A549 (cell line): Measurements from ENCODE around the gene CLASP1. TPM values are rescaled to one million over a fixed set of nuclear protein-coding genes. Genes with fewer than 3 reads are reported as not detected.

Experiments
- ATAC-seq, 2 experiments: fragments of 200-7000 bp in 1 of 2; fragments of >200 bp in 1 of 2; cut with Nextera tagmentation in 1 of 2; cut with Tn5 transposase in 1 of 2; 3 replicates each; pipeline versions ENCODE4 v1.8.0 to v1.9.1; 2018 to 2020; ENCODE audit warnings: mild to moderate bottlenecking in 1 of 2, moderate library complexity in 1 of 2
- CTCF ChIA-PET: fragments of 300-600 bp; sonication (Branson Sonifier 250); formaldehyde crosslinking; extraction: SDS; loops from one replicate; lab custom pipeline; 2021; ENCODE audit warnings: antibody characterized with exemption, inconsistent platforms; lab: Yijun Ruan, JAX
- POLR2A ChIA-PET: fragments of 350-600 bp; formaldehyde crosslinking; extraction: SDS; loops from one replicate; lab custom pipeline; 2021; ENCODE audit warnings: antibody characterized with exemption, inconsistent platforms; lab: Yijun Ruan, JAX
- DNase-seq, 2 experiments: peaks; one replicate each; pipeline versions ENCODE4 v3.0.0 to v3.0.0-alpha.2; 2011 to 2016; ENCODE audit warnings: low read depth in 1 of 2, low spot score in 1 of 2
- FAIRE-seq: peaks from 2 replicates; lab custom pipeline; 2011; peaks lifted over from hg19 to GRCh38; lab: Jason Lieb, UNC
- H3K27ac ChIP-seq, 2 experiments: fragments of >200 bp; sonication (Bioruptor Twin); formaldehyde crosslinking; 3 replicates each; pipeline ENCODE4 v1.5.1; 2016 to 2017
- H3K4me1 ChIP-seq: fragments of >200 bp; sonication (Bioruptor Twin); formaldehyde crosslinking; 3 replicates; pipeline ENCODE4 v1.6.1; 2016
- H3K4me2 ChIP-seq: fragments of >200 bp; sonication (Bioruptor Twin); formaldehyde crosslinking; 3 replicates; pipeline ENCODE4 v1.6.1; 2016
- H3K4me3 ChIP-seq: fragments of >200 bp; sonication (Bioruptor Twin); formaldehyde crosslinking; 3 replicates; pipeline ENCODE4 v1.5.1; 2016
- H3K9me3 ChIP-seq: fragments of >200 bp; sonication (Bioruptor Twin); formaldehyde crosslinking; 3 replicates; pipeline ENCODE4 v1.6.1; 2016
- BHLHE40 ChIP-seq: IDR thresholded peaks from 2 replicates; pipeline ENCODE4 v1.6.1; 2012; ENCODE audit warnings: low read depth, low read length, inconsistent platforms
- EP300 ChIP-seq, 2 experiments: fragments of >200 bp; sonication (Bioruptor Twin); formaldehyde crosslinking; IDR thresholded peaks; 2 replicates in 1 of 2; 3 replicates in 1 of 2; pipeline ENCODE4 v1.6.1; 2016 to 2017
- FOSB ChIP-seq: fragments of 250-450 bp; sonication (Bioruptor Pico); IDR thresholded peaks from 2 replicates; pipeline ENCODE4 v1.5.0; 2020; ENCODE audit warnings: mild to moderate bottlenecking, moderate library complexity
- GATA3 ChIP-seq: IDR thresholded peaks from 2 replicates; pipeline ENCODE4 v1.6.1; 2012; ENCODE audit warnings: borderline replicate concordance
- HEYL ChIP-seq: fragments of 250-450 bp; sonication (Bioruptor Pico); IDR thresholded peaks from 2 replicates; pipeline ENCODE4 v1.8.0; 2021; ENCODE audit warnings: mild to moderate bottlenecking, moderate library complexity
- HOXB13 ChIP-seq: fragments of 250-450 bp; sonication (Bioruptor Pico); IDR thresholded peaks from 2 replicates; pipeline ENCODE4 v1.5.0; 2020; ENCODE audit warnings: low read depth, mild to moderate bottlenecking, moderate library complexity
- KDM5A ChIP-seq: fragments of 200-600 bp; sonication (generic); IDR thresholded peaks from 2 replicates; pipeline ENCODE4 v1.6.1; 2016; ENCODE audit warnings: antibody characterized with exemption, mild to moderate bottlenecking
- NFE2L2 ChIP-seq: fragments of 150-350 bp; conservative IDR thresholded peaks from 2 replicates; pipeline ENCODE4 v1.6.1; 2014; ENCODE audit warnings: low read length
- PHF8 ChIP-seq: fragments of 200-600 bp; sonication (generic); IDR thresholded peaks from 2 replicates; pipeline ENCODE4 v1.6.1; 2016; ENCODE audit warnings: low read depth, mild to moderate bottlenecking, antibody characterized with exemption, moderate library complexity, borderline replicate concordance
- POLR2AphosphoS2 ChIP-seq: conservative IDR thresholded peaks from 2 replicates; pipeline ENCODE4 v1.6.1; 2012; ENCODE audit warnings: low read length, improper control_type of control experiment, inconsistent platforms
- RAD21 ChIP-seq, 2 experiments: fragments of >200 bp in 1 of 2; sonication (Bioruptor Twin) in 1 of 2; formaldehyde crosslinking in 1 of 2; IDR thresholded peaks in 1 of 2; conservative IDR thresholded peaks in 1 of 2; 2 replicates in 1 of 2; 3 replicates in 1 of 2; pipeline ENCODE4 v1.6.1; 2012 to 2018; ENCODE audit warnings: inconsistent platforms in 1 of 2
- RARB ChIP-seq: fragments of 250-450 bp; sonication (Bioruptor Pico); IDR thresholded peaks from 2 replicates; pipeline ENCODE4 v1.8.0; 2021; ENCODE audit warnings: mild to moderate bottlenecking, moderate library complexity
- RFX5 ChIP-seq: fragments of 450-650 bp; IDR thresholded peaks from 2 replicates; pipeline ENCODE4 v1.7.1; 2014; ENCODE audit warnings: antibody characterized with exemption, mild to moderate bottlenecking, moderate library complexity
- SMC3 ChIP-seq: fragments of >200 bp; sonication (Bioruptor Twin); formaldehyde crosslinking; IDR thresholded peaks from 3 replicates; pipeline ENCODE4 v1.6.1; 2018; ENCODE audit warnings: inconsistent platforms
- ZC3H11A ChIP-seq: fragments of 450-650 bp; IDR thresholded peaks from 2 replicates; pipeline ENCODE4 v1.6.1; 2014; ENCODE audit warnings: antibody characterized with exemption, mild to moderate bottlenecking
- WGBS: methylation state at CpG from one replicate; pipeline ENCODE4 v1.1.6; 2017; ENCODE audit errors: missing lambda C conversion rate; 5-methylcytosine and 5-hydroxymethylcytosine counted together
- polyA plus RNA-seq, 4 experiments: library from polyadenylated mRNA; depleted of rRNA in 3 of 4; stranded (reverse); fragments of >200 nt; fragmentation: RNase III in 1 of 4; extraction: RNeasy Plus Mini Kit Qiagen cat#74134 plus additional on column Dnase treatment in 1 of 4; gene quantifications; 2 replicates in 3 of 4; 3 replicates in 1 of 4; pipeline ENCODE4 v1.2.3, GENCODE V29; 2011 to 2017
- TF ChIP-seq, protein P1 (sequence below): fragments of 200-600 bp; sonication (generic); IDR thresholded peaks from 2 replicates; pipeline ENCODE4 v1.6.1; 2016; ENCODE audit warnings: antibody characterized with exemption, mild to moderate bottlenecking, moderate library complexity
- TF ChIP-seq, protein P2 (sequence below): fragments of >200 bp; sonication (Bioruptor Twin); formaldehyde crosslinking; IDR thresholded peaks from 3 replicates; pipeline ENCODE4 v1.6.1; 2016
- TF ChIP-seq, protein P3 (sequence below): IDR thresholded peaks from 2 replicates; pipeline ENCODE4 v1.6.1; 2012; ENCODE audit warnings: low read depth, borderline replicate concordance

CLASP1 gene
- polyA plus RNA-seq, 2 of the 4 experiments (the other 2 are of a cell fraction): 11.7 to 15.8 TPM

DNA sequence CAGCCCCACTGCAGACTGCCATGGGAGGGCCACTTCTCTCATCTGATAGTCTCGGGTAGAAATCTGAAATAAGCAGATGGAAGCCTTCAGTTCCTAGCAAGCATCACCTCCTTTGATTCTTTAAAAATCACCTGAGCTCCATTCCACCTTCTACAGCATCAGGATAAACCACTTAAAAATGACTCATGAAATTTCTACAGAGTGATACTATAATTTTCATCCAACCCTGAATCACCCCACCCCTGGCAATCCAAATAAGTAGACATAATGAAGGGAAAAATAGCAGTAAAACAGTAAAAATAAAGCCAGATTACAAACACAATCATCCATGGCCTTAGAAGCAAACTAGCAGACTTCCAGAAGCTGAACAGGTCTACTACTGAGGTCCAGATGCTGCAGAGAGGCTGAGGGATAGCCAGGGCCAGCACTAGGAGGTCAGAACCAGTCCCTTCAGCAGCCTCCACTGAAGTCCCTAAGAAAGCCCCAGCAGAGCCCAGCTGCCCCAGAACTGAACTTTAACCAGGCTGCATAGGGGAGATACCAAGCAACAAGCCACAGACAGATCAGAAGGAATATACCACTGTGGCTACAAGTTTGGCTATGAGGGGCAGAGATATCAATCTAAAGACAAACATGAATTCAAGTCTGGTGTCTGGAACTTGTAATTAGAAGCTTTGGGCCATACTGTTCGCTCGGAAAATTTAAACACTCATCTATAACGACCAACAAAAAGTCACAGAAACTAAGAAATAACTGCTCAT, 173.3 kb downstream of the CLASP1 start:
- POLR2A ChIA-PET: interaction anchor here (0.7 kb wide), 1 partner anchor 55 kb away, joined by 4 read pairs; the partner anchor contains the start of gene RNU4ATAC
- no peaks in the 10 kb centered on the region for H3K9me3 ChIP-seq
- no peak for DNase-seq
- no peak for FAIRE-seq
- H3K4me1 ChIP-seq: peaks cover 43% of the 10 kb centered on the region
- TF ChIP-seq HEYL (CRISPR knock-in tag) (no peak), EP300 (IDR thresholded peaks at IDR 0.05) (no peak), FOSB (CRISPR knock-in tag) (no peak), RARB (CRISPR knock-in tag) (no peak)
- TF ChIP-seq, protein P1, sequence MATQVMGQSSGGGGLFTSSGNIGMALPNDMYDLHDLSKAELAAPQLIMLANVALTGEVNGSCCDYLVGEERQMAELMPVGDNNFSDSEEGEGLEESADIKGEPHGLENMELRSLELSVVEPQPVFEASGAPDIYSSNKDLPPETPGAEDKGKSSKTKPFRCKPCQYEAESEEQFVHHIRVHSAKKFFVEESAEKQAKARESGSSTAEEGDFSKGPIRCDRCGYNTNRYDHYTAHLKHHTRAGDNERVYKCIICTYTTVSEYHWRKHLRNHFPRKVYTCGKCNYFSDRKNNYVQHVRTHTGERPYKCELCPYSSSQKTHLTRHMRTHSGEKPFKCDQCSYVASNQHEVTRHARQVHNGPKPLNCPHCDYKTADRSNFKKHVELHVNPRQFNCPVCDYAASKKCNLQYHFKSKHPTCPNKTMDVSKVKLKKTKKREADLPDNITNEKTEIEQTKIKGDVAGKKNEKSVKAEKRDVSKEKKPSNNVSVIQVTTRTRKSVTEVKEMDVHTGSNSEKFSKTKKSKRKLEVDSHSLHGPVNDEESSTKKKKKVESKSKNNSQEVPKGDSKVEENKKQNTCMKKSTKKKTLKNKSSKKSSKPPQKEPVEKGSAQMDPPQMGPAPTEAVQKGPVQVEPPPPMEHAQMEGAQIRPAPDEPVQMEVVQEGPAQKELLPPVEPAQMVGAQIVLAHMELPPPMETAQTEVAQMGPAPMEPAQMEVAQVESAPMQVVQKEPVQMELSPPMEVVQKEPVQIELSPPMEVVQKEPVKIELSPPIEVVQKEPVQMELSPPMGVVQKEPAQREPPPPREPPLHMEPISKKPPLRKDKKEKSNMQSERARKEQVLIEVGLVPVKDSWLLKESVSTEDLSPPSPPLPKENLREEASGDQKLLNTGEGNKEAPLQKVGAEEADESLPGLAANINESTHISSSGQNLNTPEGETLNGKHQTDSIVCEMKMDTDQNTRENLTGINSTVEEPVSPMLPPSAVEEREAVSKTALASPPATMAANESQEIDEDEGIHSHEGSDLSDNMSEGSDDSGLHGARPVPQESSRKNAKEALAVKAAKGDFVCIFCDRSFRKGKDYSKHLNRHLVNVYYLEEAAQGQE: no peak
- H3K4me3 ChIP-seq: no peak overlapping the region
- ATAC-seq: peak; percentile 40 to 52; a peak in 4 of 6 replicates
- H3K4me2 ChIP-seq: no peak overlapping the region
- H3K27ac ChIP-seq: 0 out of 6 replicates have a peak overlapping the region, but pooled peaks of 1 of the 2 experiments have one; percentile 14
- 89% methylated on average over 4 of the region's 4 CpGs for WGBS
- CTCF ChIA-PET: interaction anchor here (1.1 to 1.8 kb wide), 3 partner anchors 56 to 242 kb away, joined by 3 to 6 read pairs (median 4); no protein-coding TSS in a partner anchor

DNA sequence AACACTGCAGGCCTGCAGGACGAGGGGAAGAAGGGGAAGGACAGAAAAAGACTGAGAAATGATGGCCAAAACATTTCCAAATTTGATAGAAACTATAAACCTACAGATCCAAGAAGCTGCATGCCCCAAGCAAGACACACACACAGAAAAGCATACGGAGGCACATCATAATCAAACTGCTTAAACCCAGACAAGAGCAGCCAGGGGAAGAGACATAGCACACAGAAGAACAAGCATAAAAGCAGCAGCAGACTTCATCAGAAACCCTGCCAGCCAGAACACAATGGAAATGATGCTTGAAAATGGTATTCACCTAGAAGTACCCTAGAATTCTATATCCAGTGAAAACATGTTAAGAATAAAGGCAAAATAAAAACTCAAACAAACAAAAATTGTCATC, 175.8 kb downstream of the CLASP1 start:
- H3K4me2 ChIP-seq: no peak overlapping the region
- DNase-seq: no peak
- H3K9me3 ChIP-seq: no peaks in the 10 kb centered on the region
- CTCF ChIA-PET: no interaction called here
- ATAC-seq: no peak
- TF ChIP-seq POLR2AphosphoS2: no peak
- TF ChIP-seq KDM5A: no peak
- TF ChIP-seq NFE2L2: no peak
- no peak for TF ChIP-seq RAD21 (conservative IDR thresholded peaks at IDR 0.05 in 1 of 2, IDR thresholded peaks at IDR 0.05 in 1 of 2)
- no peak for TF ChIP-seq HOXB13 (CRISPR knock-in tag)
- TF ChIP-seq ZC3H11A: no peak
- TF ChIP-seq HEYL (CRISPR knock-in tag): no peak
- TF ChIP-seq, all 56 proteins: peak for 0
- WGBS: 91% methylated on average over 2 of the region's 2 CpGs
- Histone ChIP-seq H3K4me3 (no peak overlapping the region), H3K4me1 (peaks cover 33% of the 10 kb centered on the region), H3K27ac (no peak overlapping the region)
- POLR2A ChIA-PET: no interaction called here
- FAIRE-seq: no peak

DNA sequence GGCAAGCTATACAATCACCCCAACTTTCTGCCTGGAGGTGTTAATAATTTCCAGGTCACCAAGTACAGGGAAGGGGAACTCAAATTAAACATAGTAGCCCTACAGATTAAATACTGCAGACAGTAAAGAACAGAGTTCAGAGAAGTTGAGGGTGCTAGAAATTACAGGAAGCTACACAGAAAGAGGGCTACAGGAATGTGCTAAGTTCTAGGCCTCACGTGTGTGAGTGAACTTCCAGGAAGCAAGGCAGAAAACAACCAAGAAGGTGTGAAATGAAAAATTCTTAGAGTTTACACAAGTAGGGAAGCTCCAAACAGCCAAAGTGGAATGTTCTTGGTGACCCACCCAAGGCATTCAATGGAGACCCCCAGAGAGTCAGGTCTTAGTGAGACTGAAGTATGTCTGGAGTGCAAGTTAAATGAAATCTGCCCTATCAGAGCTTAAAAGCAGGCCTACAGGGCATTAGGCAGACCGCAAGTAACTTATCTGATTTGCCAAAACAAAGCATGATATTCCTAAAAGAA, 176.7 kb downstream of the CLASP1 start:
- WGBS: 94% methylated on average over 2 of the region's 2 CpGs
- DNase-seq (no peak), ATAC-seq (no peak)
- no peaks in the 10 kb centered on the region for H3K9me3 ChIP-seq
- peaks cover 33% of the 10 kb centered on the region for H3K4me1 ChIP-seq
- ChIA-PET CTCF (interaction anchor here (1.0 kb wide), 1 partner anchor 246 kb away, joined by 3 read pairs; no protein-coding TSS in a partner anchor), POLR2A (interaction anchor here (0.8 kb wide), 1 partner anchor 58 kb away, joined by 3 read pairs; the partner anchor contains the start of gene RNU4ATAC)
- no peak overlapping the region; the same call in 2 of the 3 replicates for H3K4me2 ChIP-seq
- no peak overlapping the region for H3K27ac ChIP-seq
- TF ChIP-seq, protein P2, sequence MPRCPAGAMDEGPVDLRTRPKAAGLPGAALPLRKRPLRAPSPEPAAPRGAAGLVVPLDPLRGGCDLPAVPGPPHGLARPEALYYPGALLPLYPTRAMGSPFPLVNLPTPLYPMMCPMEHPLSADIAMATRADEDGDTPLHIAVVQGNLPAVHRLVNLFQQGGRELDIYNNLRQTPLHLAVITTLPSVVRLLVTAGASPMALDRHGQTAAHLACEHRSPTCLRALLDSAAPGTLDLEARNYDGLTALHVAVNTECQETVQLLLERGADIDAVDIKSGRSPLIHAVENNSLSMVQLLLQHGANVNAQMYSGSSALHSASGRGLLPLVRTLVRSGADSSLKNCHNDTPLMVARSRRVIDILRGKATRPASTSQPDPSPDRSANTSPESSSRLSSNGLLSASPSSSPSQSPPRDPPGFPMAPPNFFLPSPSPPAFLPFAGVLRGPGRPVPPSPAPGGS: no peak
- TF ChIP-seq SMC3 (no peak), BHLHE40 (no peak), PHF8 (no peak), RAD21 (conservative IDR thresholded peaks at IDR 0.05 in 1 of 2, IDR thresholded peaks at IDR 0.05 in 1 of 2) (no peak), HOXB13 (CRISPR knock-in tag) (no peak), KDM5A (no peak), RFX5 (no peak), GATA3 (no peak)
- TF ChIP-seq, protein P3, sequence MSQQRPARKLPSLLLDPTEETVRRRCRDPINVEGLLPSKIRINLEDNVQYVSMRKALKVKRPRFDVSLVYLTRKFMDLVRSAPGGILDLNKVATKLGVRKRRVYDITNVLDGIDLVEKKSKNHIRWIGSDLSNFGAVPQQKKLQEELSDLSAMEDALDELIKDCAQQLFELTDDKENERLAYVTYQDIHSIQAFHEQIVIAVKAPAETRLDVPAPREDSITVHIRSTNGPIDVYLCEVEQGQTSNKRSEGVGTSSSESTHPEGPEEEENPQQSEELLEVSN: no peak
- TF ChIP-seq, all 56 proteins: peak for 0
- FAIRE-seq: no peak
- no peak overlapping the region for H3K4me3 ChIP-seq
